ENCODE data around the gene ZNF609. TPM values are rescaled to one million over a fixed set of nuclear protein-coding genes. Genes with fewer than 3 reads are reported as not detected.

Gene ZNF609
- total RNA-seq, 1 donor from 2014 or later, result 15.3 TPM

DNA sequence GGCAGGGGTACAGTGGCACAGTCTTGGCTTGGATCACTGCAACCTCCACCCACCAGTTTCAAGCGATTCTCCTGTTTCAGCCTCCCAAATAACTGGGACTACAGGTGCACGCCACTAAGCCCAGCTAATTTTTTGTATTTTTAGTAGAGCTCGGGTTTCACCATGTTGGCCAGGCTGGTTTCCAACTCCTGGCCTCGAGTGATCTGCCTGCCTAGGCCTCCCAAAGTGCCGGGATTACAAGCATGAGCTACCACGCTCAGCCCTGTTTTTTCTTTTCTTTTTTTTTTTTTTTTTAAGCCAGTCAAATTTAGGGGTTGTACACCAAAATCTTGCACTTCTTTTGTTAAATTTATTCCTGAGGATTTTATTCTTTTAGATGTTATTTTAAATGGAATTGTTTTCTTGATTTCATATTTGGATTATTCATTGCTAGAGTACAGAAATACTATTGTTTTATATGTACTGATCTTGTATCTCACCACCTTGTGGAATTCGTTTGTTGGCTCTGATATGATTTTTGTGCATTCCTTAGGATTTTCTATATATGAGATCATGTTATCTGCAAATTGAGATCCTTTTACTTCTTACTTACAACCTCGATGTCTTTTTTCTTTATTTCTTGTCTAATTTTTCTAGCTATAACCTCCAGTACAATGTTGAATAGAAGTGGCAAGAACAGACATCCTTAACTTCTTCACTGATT lies 65.6 kb downstream of the ZNF609 start:
- DNase-seq (ENCODE audit: low spot score), result no peak
- intact Hi-C loops (cut with DNase I), result no loop called here

DNA sequence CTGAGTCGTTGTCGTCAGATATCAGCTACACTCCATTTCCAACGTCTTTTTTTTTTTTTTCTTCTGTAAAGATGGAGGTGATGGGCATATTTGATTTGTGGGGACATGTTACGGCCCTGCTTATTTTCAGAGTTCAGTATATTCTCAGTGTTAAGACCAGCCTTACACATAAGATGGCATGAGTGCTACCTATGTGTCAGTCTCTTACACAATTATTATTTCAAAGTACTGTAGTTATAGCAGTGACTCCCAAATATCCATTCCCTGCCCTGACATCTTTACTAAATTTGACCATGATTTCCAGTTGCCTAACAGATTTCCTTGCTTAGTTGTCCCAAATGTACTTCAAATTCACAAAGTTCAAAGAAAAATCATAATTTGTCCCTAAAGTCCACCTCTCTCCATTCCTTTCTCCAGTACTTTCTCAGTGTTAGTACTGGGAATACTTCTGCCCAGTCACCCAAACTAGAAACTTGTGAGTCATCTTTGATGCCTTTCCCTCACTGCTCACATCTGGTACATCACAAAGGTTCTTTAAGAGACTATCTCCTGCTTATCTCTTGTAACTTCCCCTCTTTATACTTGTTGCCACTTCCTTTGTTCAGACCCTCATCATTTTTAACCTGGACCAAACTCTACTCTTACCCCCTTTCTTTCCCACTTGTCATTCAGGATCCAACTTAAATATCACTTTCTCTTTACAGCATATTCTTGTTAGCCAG lies 67.0 kb downstream of the ZNF609 start:
- intact Hi-C loops (cut with DNase I), result no loop called here
- DNase-seq (ENCODE audit: low spot score), result no peak

DNA sequence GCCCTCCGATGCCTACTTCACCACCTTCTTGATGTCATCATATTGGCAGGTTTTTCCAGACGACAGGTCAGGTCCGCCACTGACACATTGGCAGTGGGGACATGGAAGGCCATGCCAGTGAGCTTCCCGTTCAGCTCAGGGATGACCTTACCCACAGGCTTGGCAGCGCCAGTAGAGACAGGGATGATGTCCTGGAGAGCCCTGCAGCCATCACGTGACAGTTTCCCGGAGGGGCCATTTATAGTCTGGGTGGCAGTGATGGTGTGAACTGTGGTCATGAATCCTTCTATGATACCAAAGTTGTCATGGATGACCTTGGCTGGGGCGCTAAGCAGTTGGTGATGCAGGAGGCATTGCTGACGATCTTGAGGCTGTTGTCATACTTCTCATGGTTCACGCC lies 68.5 kb downstream of the ZNF609 start:
- intact Hi-C loops (cut with DNase I), result no loop called here
- DNase-seq (ENCODE audit: low spot score), result no peak

DNA sequence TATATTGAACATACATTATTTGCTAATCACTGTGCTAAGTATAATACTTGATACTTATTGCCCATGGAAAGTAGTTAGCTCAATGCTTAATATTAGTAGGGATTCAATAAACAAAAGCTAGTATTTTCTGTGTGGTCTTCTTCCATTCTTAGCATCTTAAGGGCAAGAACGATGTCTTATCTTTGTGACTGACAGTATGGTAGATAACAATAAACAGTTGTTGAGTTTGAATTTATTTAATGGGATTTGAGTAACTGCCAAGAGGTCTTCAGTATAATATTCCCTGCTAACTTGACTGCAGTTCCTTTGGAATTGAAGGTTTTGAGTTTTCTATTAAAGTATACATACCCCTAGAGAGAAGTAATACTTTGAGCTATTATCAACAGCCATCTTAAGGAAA lies 70.1 kb downstream of the ZNF609 start:
- DNase-seq (ENCODE audit: low spot score), result no peak
- intact Hi-C loops (cut with DNase I), result no loop called here

DNA sequence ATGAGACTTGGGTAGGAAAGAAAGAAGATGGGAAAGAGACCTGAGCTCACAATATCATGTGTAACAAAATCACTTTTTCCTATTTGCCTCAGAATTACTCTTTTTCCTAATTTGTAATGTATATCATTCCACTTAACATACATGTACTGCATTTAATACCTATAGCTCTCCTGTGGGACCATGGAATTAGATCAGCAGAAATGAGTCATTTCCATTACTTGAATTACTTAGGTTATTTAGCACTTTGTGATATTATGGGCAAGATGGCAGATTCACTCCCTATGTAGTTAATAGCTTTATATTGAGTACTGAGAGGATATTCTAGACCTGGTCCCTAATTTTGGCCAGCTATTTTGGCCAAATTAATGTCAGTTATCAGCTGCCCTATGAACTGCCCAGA lies 70.5 kb downstream of the ZNF609 start:
- no peak for DNase-seq (ENCODE audit: low spot score)
- intact Hi-C loops (cut with DNase I), result no loop called here

DNA sequence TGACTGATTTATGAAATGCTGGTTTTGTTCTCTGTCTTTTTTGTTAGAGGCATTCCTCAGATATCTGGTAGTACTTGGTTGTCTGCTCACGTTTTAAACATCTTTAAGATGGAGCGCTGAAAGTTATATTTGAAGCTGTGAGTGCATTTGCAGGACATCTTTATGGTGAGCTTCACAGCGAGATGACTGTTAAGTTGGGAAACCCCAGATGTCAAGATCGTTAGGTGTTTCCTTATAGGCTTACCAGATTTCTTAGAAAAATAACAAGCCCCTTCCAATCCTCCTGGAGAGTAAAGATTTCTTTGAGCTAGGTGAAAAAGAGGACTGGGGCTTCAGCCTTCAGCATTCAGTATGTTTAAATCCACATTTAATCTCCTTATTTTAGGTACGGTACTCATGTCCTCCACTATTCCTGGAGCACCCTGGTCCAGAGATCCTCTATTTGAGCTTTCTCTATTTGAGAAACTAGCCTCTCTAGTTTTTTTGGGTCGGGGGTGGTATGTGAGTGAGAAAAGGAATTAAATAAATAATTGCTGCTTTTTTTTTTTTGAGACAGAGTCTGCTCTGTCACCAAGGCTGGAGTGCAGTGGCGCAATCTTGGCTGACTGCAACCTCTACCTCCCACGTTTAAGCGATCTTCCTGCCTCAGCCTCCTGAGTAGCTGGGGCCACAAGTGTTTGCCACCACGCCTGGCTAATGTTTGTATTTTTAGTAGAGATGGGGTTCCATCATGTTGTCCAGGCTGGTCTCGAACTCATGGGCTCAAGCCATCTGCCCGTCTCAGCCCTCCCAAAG lies 72.3 kb downstream of the ZNF609 start:
- intact Hi-C loops (cut with DNase I), result no loop called here
- no peak for DNase-seq (ENCODE audit: low spot score)

DNA sequence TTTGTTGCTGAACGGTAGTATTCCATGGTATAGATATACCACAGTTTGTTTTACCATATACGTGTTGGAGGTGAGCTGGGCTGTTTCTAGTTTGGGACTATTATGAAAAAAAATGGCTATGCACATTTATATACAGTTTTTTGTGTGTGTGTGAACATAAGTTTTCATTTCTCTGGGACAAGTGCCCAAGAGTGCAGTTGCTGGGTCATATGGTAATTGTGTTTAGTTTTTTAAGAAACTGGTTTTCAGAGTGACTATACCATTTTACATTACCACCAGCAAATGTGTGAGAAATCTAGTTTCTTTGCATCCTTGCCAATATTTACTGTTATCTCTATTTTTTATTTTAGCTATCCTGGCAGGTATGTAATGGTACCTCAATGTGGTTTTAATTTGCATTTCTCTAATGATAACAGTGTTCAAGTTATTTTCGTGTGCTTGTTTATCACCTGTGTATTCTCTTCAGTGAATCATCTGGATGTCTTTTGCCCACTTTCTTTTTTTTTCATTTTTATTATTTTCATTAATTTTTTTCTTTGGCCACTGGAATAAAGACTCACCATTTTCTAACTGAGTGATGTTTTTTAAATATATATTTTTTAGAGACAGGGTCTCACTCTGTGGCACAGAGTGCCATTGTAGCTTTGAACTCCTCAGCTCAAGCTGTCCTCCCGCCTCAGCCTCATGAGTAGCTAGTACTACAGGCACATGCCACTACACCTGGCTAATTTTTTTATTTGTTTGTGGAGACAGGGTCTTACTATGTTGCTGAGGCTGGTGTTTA lies 75.3 kb downstream of the ZNF609 start:
- no peak for DNase-seq (ENCODE audit: low spot score)
- intact Hi-C loops (cut with DNase I), result no loop called here

DNA sequence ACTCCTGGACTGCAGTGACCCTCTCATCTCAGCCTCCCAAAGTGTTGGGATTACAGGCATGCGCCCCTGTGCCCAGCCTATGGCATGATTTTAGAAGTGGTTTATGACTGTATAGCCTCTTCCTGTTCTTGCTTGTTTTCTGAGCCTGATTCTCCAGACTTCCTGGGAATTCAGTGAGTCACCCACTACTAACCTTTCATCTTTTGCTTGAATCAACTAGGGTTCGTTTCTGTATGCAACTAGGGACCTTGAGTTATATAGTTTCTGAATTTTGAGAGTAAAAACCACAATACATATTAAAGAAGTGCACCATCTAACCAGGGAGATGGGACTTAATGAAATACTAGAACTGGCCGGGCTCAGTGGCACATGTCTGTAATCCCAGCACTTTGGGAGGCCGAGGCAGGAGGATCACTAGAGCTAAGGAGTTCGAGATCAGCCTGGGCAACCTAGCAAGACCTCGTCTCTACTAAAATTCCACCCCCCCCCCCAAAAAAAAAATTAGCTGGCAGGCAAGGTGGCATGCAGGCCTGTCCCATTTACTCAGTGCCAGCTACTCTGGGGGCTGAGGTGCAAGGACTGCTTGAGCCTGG lies 76.0 kb downstream of the ZNF609 start:
- no peak for DNase-seq (ENCODE audit: low spot score)
- intact Hi-C loops (cut with DNase I), result no loop called here

DNA sequence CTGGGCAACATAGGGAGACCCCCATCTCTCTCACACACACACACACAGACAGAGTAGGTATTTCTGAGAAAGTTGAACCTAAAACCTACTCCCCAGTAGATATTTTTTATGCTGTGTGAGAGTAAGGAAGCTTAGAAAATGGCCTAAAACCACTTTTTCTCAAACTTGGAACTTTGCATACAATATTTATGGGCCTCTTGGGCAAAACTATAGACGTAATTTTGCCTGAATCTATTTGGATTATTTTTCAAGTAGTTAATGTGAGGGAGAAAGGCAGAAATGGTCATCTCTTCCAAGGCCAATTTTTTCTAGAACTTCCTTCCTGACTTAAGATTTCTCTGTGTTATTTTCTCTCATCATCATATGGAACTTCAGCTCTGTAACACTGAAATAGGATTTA lies 81.7 kb downstream of the ZNF609 start:
- intact Hi-C loops (cut with DNase I), result no loop called here
- no peak for DNase-seq (ENCODE audit: low spot score)

DNA sequence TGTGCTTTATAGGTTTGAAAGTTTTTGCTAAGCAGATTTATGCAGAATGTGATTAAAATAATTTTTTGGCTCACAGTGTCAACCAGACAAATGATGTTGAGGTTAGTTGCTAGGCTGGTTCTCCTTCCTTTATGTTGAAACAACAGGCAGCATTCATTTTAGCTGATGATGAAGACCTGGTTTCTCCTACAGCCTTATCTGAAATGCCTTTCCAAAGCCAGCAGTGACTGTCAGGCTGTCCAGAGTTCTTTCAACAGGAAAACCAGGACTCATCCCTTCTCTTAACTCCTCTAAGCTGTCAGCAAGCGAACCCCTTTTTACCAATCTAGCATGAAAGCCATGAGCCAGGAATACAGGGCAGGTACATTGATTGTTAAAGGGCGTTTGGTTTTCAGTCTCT lies 84.1 kb downstream of the ZNF609 start:
- intact Hi-C loops (cut with DNase I), result no loop called here

DNA sequence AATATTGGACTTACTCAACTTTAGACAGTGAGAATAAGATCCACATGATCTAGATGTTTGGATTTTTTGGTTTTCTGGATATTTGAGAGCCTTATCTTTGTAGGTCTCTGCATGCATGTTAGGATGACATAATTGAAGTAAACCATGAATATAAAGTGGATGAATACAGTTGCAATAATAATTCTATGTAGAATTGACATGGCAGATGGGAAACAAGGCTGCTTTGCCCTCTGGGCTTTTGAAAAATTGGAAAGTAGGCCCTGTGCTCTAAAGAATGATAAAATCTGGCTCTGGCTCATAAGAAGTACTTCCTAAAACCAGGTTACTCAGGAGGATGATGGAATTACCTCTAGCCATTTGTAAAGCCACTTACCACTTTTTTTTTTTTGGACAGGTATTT lies 86.9 kb downstream of the ZNF609 start:
- intact Hi-C loops (cut with DNase I), result no loop called here

More for the DNA sequence above, 84.1 kb downstream of the ZNF609 start:
- no peak for DNase-seq (ENCODE audit: low spot score)

DNA sequence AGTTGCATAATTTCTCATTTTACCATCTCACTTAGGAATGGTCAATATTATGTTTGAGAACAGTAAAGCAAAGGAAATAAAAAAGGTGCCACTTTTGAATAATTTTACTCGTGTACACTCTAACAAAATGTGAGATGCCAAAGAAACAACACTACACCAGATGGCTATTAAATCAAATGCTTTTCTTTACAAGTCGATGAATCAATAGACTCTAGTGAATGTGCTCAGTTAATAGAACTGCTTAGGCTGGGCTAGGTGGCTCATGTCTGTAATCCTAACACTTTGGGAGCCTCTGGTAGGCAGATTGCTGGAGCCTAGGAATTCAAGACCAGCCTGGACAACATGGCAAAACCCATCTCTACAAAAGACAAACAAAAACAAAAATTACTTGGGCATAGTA lies 87.9 kb downstream of the ZNF609 start:
- intact Hi-C loops (cut with DNase I), result no loop called here
- DNase-seq (ENCODE audit: low spot score), result no peak

More for the DNA sequence above, 86.9 kb downstream of the ZNF609 start:
- DNase-seq (ENCODE audit: low spot score), result no peak

DNA sequence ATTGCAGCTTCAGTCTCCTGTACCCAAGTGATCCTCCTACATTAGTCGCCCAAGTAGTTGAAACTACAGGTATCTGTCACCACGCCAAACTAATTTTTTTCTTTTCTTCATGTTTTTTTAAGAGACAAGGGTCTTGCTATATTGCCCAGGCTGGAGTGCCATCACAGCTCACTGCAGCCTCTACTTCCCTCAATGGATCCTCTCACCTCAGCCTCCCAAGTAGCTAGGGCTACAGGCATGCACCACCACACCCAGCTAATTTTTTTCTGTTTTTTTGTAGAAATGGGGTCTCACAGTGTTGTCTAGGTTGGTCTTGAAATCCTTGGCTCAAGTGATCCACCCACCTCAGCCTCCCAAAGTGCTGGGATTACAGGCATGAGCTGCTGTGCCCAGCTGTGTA lies 89.5 kb downstream of the ZNF609 start:
- no peak for DNase-seq (ENCODE audit: low spot score)
- intact Hi-C loops (cut with DNase I), result no loop called here

DNA sequence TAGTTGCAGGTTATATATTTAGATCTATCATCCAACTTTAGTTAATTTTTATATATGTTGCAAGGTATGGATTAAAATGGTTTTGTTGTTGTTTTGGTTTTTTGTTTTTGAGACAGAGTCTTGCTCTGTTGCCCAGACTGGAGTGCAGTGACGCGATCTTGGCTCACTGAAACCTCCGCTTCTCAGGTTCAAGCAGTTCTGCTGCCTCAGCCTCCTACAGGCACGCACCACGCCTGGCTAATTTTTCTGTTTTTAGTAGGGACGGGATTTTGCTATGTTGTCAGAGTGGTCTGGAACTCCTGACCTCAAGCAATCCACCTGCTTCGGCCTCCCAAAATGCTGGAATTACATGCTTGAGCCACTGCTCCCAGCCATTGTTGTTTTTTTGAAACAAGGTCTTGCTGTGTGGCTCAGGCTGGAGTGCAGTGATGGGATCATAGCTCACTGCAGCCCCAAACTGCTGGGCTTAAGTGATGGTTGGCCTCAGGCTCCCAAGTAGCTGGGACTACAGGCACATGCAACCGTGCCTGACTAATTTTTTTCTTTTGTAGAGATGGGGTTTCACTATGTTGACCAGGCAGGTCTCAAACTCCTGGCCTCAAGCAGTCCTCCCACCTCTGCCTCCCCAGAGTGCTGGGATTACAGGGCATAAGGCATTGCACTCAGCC lies 92.0 kb downstream of the ZNF609 start:
- intact Hi-C loops (cut with DNase I), result no loop called here
- no peak for DNase-seq (ENCODE audit: low spot score)

DNA sequence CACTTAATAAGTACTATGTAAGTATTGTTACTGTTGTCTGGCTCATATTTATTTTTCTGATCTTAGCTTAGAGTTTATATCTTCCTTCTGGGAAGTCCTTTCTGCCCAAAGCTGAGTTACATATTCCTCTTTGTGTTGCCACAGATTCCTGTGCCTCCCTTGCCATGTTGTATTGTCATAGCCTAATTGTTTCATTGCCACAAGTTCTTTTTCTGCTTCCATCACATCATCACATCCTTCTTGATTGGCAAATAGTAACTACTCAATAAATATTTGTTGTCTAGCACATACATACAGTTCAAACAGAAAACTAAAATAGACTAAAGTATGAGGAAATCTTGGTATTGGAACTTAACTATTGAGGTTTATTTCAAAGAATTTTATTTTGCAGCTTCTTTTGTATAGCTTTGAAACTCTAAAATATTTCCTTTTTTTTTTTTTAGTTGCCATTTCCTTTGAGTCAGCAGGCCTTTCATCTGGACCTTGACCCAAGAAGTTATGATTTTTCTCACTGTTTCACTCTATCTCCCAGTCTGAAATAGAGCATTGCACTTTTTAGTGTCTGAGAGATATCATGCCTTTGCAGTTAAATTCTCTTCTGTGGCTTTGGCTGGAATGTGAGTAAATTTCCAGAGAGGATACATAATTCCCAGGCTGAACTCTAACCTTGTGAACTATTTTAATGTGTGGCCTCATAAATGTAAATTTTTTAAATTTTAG lies 98.2 kb downstream of the ZNF609 start:
- intact Hi-C loops (cut with DNase I), result no loop called here
- no peak for DNase-seq (ENCODE audit: low spot score)

DNA sequence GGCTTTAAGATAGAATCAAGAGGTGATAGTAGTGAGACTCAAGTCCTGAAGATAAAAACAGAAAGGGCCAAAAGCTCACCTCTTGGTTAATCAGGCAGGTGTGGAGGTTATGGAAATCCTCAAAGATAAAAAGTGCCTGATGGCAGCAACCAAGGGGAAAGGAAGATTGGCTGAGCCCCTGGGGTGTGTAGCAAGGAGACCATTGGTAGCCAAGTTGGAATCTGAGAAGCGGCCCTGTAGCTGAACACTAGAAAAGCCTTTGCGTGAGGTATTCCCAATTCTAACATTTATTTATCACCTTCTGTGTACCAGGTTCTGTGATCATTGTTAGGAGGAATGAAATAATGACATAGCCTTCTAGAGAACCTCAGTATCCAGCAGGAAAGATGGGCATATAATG lies 98.9 kb downstream of the ZNF609 start:
- intact Hi-C loops (cut with DNase I), result no loop called here

DNA sequence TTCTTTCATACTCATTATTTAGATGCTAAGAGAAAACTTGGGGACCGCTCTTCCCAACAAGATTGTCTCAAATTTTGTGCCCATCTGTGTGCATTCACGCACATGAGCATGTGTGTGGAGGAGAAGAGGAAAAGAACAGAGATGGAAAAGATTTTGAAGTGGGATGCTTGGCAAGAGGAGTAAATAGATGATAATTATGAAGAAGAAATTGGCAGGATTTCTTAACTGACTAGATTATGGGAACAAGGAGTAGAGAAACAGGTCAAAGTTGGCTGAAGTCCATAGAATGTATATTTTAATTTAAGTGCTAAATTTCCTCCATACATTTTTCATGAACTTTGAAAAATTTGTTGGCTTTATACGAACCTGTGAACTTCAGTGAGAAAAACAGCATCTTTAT lies 100.1 kb downstream of the ZNF609 start:
- intact Hi-C loops (cut with DNase I), result no loop called here
- no peak for DNase-seq (ENCODE audit: low spot score)

More for the DNA sequence above, 98.9 kb downstream of the ZNF609 start:
- DNase-seq (ENCODE audit: low spot score), result no peak

DNA sequence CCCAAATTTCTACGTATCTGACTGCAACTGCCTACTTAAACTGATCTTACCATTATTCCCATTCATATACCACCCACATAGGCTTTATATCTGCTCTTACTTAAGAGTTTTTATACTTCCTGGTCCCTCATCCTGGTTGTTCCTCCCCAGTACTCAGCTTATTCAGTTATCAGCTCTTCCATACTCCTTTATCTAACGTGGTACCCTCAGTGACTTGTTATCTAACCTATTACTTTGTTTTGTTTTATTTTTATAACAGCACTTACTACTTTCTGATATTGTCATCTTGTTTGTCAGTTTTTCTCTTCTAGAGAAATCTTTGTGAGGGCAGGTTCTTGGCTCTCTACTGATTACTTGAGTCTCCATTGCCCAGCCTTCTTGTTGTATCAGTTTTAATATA lies 100.6 kb downstream of the ZNF609 start:
- intact Hi-C loops (cut with DNase I), result no loop called here
- no peak for DNase-seq (ENCODE audit: low spot score)
